MCF 10A (cell line): ENCODE data around the gene CDH1. TPM values are rescaled to one million over a fixed set of nuclear protein-coding genes. Genes with fewer than 3 reads are reported as not detected.

Source experiments
- BruUV-seq: library from RNA; stranded (reverse); fragments of 400-500 nt; replicated peaks from 2 replicates; lab custom pipeline; 2021; lab: Mats Ljungman, UMichigan
- CTCF ChIA-PET: fragments of 300-600 bp; sonication (Branson Sonifier 250); formaldehyde crosslinking; extraction: SDS; loops from one replicate; lab custom pipeline; 2021; ENCODE audit warnings: antibody characterized with exemption, inconsistent platforms; lab: Yijun Ruan, JAX
- POLR2A ChIA-PET: fragments of 300-600, 350-650 bp; sonication (Branson Sonifier 250); formaldehyde crosslinking; extraction: SDS; loops from one replicate; lab custom pipeline; 2020; ENCODE audit warnings: antibody characterized with exemption, inconsistent platforms; lab: Yijun Ruan, JAX
- DNase-seq: peaks from one replicate; pipeline ENCODE4 v3.0.0-alpha.2; 2018; ENCODE audit not compliant: unreplicated experiment
- H3K27ac Mint-ChIP-seq: one replicate; pipeline ENCODE4 v1.8.0; 2022; ENCODE audit warnings: mild to moderate bottlenecking, low read depth, mixed read lengths; ENCODE audit not compliant: unreplicated experiment
- H3K27me3 Mint-ChIP-seq: one replicate; pipeline ENCODE4 v1.8.0; 2022; ENCODE audit warnings: mixed read lengths; ENCODE audit not compliant: insufficient read depth, unreplicated experiment
- H3K36me3 Mint-ChIP-seq: one replicate; pipeline ENCODE4 v1.8.0; 2022; ENCODE audit warnings: mild to moderate bottlenecking, moderate library complexity, mixed read lengths; ENCODE audit not compliant: insufficient read depth, unreplicated experiment
- H3K4me1 Mint-ChIP-seq: one replicate; pipeline ENCODE4 v1.8.0; 2022; ENCODE audit warnings: mixed read lengths; ENCODE audit not compliant: insufficient read depth, unreplicated experiment
- H3K4me3 Mint-ChIP-seq: one replicate; pipeline ENCODE4 v1.8.0; 2022; ENCODE audit warnings: mild to moderate bottlenecking, moderate library complexity, mixed read lengths; ENCODE audit not compliant: unreplicated experiment
- H3K9me3 Mint-ChIP-seq: one replicate; pipeline ENCODE4 v1.8.0; 2022; ENCODE audit warnings: mixed read lengths; ENCODE audit not compliant: unreplicated experiment
- CTCF ChIP-seq: fragments of 200-600 bp; IDR thresholded peaks from one replicate; pipeline ENCODE4 v1.8.0; 2022; ENCODE audit warnings: antibody characterized with exemption, mild to moderate bottlenecking; ENCODE audit not compliant: unreplicated experiment
- intact Hi-C: fragments of 100-400 bp; cut with micrococcal nuclease; formaldehyde crosslinking; loops from 2 replicates; pipeline ENCODE4 v1.14.1; 2022
- total RNA-seq: library from RNA; stranded (reverse); gene quantifications from 2 replicates; pipeline ENCODE4 v1.2.3, GENCODE V29; 2022

CDH1 gene
- total RNA-seq, 1 experiment from 2014 or later = 37.6 TPM

DNA sequence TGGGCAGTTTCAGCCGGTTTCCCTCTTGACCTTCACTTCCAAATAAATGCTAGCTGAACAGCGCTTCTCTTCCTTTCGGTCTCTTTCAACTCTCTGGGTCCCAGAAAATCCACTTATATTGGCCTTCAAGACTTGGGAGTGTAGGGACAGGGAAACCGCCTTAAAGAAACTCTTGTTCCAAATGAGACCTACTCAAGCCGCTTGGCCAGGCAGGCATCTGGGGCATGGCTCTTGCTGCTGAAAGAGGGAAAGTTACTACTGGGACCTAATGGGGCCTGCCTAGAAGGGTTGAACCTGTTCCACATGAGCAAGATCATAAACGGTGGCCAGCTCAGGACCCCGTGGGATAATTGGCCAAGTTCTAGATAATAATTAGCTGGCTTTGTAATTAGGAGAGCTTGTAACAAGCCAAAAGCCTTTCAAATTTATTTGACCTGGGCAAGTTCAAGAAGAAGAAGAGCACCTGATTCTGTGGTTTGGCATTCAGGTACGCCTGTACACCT lies 13.2 kb downstream of the CDH1 start:
- Mint-ChIP-seq H3K9me3 (no peaks in the 10 kb centered on the region), H3K36me3 (peaks cover 6% of the 10 kb centered on the region)

GRCh38 chr16:68751160-68751559 lies 14.1 kb downstream of the CDH1 start:
- Mint-ChIP-seq H3K27ac (no peak overlapping the region), H3K9me3 (no peaks in the 10 kb centered on the region), H3K36me3 (peaks cover 6% of the 10 kb centered on the region), H3K4me1 (peaks cover 18% of the 10 kb centered on the region), H3K4me3 (no peak overlapping the region), H3K27me3 (no peaks in the 10 kb centered on the region)
- no TSS peak for BruUV-seq
- intact Hi-C loops = no loop called here
- no peak for DNase-seq
- ChIA-PET POLR2A (interaction anchor here (1.7 kb wide), 1 partner anchor 13 kb away, joined by 5 read pairs; no protein-coding TSS in a partner anchor), CTCF (no interaction called here)
- TF ChIP-seq CTCF = no peak

More for the DNA sequence above, 13.2 kb downstream of the CDH1 start:
- intact Hi-C loops = no loop called here
- no peak for TF ChIP-seq CTCF
- no TSS peak for BruUV-seq
- no peak for DNase-seq
- peaks cover 9% of the 10 kb centered on the region for H3K4me1 Mint-ChIP-seq
- H3K27ac Mint-ChIP-seq = no peak overlapping the region
- H3K4me3 Mint-ChIP-seq = no peak overlapping the region
- no peaks in the 10 kb centered on the region for H3K27me3 Mint-ChIP-seq
- ChIA-PET POLR2A (interaction anchor here (0.5 kb wide), 1 partner anchor 102 kb away, joined by 3 read pairs; no protein-coding TSS in a partner anchor), CTCF (interaction anchor here (0.6 to 1.3 kb wide), 7 partner anchors 10 to 231 kb away, joined by 3 read pairs; no protein-coding TSS in a partner anchor)

DNA sequence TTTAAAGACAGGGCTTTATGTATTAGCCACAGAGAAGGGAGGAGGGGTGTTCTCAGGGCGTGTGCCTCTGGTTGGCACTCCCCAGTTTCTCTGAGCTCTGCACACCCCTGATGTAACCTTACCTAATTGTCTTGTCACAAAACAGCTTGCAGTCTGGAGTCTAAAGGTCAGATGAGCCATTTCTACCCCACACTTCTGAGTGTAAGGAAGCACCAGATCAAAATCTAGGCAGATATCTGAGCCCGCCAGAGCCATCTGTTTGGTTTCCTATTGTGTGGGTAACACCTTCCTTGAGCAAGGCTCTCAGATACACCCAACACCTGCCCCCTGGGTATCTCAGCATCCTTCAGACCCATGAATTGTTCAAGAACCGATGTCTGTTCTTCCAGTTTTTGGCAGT lies 15.5 kb downstream of the CDH1 start:
- no peak for DNase-seq
- no peaks in the 10 kb centered on the region for H3K9me3 Mint-ChIP-seq
- POLR2A ChIA-PET = no interaction called here
- TF ChIP-seq CTCF = no peak
- H3K36me3 Mint-ChIP-seq = peaks cover 6% of the 10 kb centered on the region
- CTCF ChIA-PET = no interaction called here
- peaks cover 29% of the 10 kb centered on the region for H3K4me1 Mint-ChIP-seq
- no TSS peak for BruUV-seq
- intact Hi-C loops = no loop called here
- H3K27me3 Mint-ChIP-seq = no peaks in the 10 kb centered on the region
- H3K4me3 Mint-ChIP-seq = no peak overlapping the region
- no peak overlapping the region for H3K27ac Mint-ChIP-seq

DNA sequence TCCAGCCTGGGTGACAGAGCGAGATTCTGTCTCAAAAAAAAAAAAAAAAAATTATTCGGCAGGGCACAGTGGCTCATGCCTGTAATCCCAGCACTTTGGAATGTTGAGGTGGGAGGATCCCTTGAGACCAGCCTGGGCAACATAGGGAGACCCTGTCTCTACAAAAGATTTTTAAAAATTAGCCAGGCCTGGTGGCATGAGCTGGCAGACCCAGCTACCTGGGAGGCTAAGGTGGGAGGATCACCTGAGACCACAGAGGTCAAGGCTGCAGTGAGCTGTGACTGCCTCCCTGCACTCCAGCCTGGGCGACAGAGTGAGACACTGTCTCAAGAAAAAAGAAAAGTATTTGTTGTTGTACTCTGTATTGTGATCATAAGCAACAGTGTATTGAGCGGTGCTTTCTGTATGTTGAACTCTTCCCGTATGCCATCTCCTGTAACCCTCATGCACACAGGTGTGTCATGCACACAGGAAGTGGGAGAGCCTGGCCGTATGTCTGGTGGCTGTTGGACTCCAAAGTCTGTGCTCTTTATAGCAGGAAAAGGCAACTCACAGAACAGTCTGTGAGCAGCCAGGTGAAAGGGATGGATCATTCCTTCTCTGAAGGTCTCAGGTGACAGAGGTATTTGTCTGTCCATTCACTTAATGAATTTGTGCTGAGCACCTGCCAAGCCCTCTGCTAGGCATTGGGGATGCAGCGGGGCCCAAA lies 17.1 kb downstream of the CDH1 start:
- no peak for DNase-seq
- Mint-ChIP-seq H3K27ac (peak overlapping the region; percentile 96), H3K27me3 (no peaks in the 10 kb centered on the region), H3K4me1 (peaks cover 32% of the 10 kb centered on the region), H3K4me3 (peak overlapping the region; percentile 46), H3K36me3 (peaks cover 6% of the 10 kb centered on the region), H3K9me3 (no peaks in the 10 kb centered on the region)
- no peak for TF ChIP-seq CTCF
- CTCF ChIA-PET = interaction anchor here (0.6 to 0.7 kb wide), 3 partner anchors 48 to 1231 kb away, joined by 3 to 5 read pairs (median 4); no protein-coding TSS in a partner anchor
- BruUV-seq = no TSS peak
- intact Hi-C loops = no loop called here
- POLR2A ChIA-PET = interaction anchor here (0.6 to 3.9 kb wide), 5 partner anchors 12 to 674 kb away, joined by 3 to 40 read pairs (median 4); partner anchors contain the start of gene CDH1
